Hematopoietic multipotent progenitor cell treated with erythropoietin and hydrocortisone succinate and interleukin-3 and kit ligand, for 4 days (in vitro differentiated cells): ENCODE results near the gene CHSY3.

ENCODE experiments used
- DNase-seq: peaks from one replicate; pipeline ENCODE4 v3.0.0-alpha.2; 2015

CHSY3 gene

DNA sequence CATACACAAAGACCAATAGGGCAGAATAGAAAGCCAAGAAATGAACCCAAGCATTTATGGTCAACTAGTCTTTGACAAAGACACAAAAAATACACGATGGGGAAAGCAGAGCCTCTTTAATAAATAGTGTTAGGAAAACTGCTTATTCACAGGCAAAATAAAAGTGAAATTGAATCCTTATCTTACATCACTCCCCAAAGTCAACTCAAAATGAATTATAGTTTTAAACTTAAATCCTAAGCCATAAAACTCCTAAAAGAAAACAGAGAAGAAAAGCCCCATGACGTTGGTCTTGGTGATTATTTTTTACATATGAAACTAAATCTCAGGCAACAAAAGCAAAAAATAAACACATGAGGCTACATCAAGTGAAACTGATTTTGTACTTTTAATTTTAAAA, 46.8 kb downstream of the CHSY3 start:
- no peak for DNase-seq

DNA sequence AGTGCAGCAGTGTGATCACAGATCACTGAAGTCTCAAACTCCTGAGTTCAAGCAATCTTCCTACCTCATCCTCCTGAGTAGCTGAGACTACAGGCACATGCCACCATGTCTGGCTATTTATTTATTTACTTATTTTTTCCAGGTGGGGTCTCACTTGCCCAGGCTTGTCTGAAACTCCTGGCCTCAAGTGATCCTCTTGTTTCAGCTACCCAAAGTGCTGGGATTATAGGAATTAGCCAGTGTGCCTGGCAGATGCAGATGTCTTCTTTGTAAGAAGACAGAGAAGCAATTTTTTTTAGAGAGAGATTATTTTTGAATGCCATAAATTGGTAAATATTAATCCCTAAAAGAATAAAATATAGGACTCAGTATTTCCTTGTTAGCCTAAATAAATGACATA, 54.3 kb downstream of the CHSY3 start:
- DNase-seq: no peak

DNA sequence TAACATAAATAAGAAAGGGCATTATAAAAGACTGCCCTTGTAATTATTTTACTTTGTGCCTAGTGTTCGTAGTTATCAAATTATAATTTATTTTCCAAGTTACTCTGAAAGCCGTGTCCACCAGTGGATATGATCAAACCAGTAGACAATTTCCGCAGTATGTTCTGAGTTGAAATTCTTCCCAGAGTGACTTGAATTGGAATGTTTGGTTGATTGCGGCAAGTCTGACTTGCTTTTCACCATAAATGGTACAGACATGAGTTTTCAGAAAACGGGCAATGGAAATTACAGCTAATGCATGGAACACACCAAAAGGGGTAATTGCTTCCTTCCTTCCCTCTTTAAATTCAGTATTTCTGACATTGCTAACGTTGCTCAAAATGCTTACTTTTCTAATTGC, 56.6 kb downstream of the CHSY3 start:
- DNase-seq: no peak

DNA sequence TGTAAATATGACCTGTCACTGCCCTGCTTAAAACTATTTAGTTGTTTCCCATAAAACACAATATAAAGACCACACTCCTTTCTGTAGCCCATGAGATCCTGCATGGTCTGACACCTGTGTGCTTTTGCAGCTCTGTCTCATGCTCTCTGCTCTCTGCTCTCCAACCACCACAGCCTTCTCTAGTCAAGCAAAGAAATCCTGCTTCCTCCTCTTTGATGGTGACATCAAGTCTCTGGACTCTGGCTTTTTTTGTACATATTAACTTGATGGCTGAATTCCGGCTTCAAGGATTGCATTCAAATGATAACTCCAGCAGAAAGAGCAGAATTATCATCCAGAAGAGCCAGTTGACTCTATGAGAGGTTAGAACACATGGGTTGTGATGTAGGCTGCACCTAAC, 58.2 kb downstream of the CHSY3 start:
- no peak for DNase-seq

DNA sequence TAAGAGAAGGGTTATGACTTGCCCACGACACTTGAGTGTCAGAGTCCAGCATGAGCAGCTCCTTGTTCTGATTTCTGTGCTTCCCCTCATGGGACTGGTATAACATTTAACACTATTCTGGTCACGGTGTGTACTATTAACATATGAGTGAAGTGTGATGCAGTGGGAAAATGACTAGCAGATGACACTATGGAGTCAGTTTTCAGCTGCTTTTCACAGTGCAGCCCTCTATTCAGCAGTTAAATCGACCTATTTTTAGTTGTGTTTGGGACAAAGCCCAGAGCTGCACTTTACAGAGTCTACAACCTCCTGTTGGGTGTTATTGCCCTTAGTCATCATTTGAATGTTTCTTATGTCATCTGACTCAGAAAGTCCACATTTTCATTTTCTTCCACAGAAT, 59.1 kb downstream of the CHSY3 start:
- no peak for DNase-seq

DNA sequence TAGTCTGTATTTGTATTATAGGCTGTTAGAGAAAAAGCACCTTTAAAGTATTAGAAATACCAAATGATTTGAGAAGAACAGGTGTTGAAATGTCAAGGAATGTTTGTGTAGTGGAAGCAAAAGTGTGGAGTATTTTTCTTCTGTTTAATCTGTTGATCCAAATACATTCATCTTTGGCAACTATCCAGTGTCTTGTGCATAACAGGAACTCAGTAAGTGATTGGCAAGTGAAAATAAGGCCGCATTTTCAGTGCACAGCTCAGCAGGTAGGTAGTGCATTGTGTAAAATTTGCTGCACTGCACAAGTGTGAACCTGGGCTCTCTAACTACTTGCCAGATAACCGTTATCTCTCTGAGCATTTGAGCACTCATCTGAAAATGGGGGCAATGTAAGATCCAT, 61.8 kb downstream of the CHSY3 start:
- no peak for DNase-seq

DNA sequence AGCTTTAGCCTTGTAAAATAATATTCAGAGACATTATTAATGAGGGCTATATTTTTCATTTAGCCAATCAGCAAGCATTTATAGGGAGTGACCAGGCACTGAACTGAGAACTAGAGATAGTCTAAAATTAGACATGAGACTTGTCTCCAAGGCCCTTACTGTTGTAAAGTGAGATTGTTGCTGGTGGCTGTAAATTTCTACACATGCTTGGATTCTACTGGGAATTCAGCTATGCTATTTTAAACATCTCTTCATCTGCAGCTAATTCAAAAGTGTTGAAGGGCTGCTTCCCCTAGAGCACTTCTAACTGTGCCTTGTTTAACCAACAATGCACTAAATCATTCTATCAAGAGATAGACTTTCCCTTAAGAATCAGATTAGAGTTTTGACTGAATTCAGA, 67.4 kb downstream of the CHSY3 start:
- no peak for DNase-seq

DNA sequence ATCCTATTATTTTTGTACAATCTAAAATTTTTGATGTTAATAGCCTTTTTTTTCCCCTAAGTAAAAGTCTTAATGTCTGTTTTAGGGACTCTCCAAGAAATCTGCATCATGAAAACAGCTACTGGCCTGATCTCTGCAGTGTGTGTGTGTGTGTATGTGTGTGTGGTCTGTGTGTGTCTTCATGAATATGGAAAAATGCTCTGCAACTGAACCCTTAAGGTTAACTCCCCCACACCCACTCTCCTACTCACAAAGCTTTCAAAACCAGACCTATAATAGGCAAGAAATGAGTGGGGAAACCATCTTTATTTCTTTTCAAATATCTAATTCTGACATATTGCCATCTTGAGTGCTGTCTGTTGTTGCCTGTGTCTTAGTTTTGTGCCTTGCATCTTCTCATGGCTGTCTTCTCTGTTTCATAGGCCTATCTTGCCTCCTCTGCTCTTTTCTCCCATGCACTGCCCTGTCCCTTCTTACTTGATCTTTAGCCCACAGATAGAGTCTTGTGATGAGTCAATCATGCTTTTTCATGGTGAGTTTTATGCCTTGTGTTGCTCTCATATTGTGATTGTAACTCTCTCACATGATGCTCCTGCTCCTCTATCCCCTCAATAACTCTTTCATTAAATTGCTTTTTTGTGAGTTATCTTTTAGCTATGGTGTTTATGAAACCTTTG, 68.3 kb downstream of the CHSY3 start:
- DNase-seq: no peak

DNA sequence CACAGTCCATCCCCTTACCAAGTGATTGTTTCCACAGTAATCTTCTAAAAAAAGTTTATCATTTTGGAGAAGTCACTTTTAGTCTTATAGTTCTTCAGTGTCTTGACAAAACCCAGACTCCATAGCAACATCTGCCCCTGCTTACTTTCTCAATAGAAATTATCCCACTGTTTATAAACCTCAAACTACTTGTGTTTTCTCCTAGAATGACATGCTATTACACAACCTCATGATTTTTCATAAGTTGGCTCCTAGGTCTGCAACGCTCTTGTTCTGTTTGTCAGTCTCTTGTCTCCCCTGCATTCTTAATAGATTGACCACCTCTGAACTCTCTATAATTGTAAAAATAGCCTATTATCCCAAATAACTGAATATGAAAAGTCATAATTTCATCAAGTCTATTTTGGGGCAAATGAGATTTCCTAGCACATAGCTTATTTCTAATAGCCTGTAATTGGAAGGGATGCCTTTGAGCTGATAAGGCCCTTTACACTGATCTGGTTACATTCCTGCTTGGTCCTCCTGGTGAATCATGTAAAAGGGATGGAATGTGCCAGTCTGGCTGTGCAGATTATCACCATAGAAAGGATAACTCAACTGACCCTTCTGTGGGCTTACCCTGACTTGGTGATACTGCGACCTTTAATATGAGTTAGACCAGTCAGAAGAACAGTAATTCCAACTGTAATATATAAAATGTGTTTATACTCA, 69.6 kb downstream of the CHSY3 start:
- no peak for DNase-seq

DNA sequence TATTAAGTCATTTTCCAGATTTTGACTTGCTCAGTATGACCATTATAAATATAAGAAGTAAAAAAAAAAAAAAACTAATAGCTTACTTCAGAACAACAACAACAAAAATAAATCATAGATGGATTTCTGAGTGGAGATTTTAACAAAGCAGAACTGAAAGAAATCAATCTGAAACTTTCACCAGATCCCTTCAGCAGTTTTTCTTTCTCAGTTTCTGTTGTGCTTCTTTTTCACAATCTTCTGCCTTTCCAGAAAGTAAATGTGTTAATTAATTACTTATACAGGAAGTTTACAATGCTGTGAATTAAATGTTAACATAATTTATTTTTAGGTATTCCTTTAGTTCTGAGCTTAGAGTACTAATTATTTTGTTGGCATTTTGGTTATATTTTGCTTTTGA, 73.5 kb downstream of the CHSY3 start:
- no peak for DNase-seq

DNA sequence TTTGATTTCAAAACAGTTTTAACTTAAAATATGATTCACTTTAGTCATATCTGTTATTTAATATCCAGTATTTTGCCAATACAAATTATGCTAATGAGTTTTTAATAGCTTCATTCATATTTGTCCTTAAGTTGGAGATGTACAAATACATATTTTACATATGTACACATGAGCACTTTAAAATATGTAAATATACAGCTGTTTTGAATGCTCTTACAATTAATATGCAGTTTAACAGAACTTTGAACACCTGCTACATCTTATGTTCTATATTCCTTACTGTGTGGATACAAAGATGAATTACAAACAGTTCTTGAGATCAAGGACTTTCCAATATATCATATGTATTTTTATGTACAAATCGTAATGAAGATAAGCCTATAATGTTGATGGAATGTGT, 74.0 kb downstream of the CHSY3 start:
- no peak for DNase-seq

DNA sequence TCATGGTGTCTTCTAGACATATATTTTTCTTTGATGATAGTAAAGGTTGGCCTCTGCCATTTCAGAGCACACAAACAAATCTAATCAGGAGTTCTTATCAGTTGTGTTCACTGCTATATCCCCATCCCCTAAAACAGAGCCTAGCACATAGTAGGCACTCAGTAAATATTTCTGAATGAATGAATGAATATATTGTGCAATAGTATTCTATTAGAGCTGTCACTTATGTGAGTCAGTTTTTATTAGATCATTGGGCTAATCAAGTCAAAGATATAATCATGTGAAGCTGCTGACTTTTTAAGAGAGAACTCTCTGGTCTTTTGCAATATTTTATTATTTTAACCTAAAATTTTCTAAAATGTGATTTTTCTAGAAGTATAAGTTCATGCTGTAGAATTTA, 84.2 kb downstream of the CHSY3 start:
- no peak for DNase-seq

DNA sequence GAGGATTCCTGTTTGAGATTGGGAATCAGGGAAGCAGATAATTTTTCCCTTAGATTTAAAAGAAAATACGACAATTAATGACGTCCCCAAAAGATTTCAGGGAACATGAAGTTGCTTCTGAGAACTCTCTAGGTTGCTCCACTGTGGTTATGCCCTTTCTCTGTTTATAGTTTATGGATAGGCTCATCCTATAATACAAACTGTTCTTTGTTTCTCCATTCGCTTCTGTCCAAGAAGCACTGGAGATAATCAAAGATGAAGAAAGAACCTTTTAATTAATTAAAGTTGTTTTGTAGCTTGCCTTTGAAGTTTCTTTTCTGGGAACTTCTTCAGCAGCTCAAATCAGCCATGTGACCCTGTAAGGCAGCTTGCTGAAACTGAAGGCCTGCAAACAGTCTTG, 87.5 kb downstream of the CHSY3 start:
- no peak for DNase-seq

DNA sequence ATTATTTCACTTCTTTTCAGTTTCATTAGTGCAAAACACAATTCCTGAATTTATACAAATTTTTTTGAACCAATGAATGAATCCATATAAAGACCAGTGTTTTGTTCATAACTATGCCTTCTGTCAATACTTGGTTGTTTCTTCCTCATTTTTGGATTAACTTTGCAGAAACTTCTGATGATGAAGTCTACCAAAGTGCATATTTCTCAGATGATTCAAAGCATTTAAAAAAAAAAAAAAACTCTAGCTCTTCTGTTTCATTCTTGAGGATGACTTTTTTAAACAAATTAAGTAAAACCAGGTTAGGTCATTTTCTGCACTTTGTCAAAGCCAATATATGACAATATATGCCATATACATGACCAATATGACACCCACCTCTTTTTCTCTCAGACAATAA, 92.6 kb downstream of the CHSY3 start:
- no peak for DNase-seq

DNA sequence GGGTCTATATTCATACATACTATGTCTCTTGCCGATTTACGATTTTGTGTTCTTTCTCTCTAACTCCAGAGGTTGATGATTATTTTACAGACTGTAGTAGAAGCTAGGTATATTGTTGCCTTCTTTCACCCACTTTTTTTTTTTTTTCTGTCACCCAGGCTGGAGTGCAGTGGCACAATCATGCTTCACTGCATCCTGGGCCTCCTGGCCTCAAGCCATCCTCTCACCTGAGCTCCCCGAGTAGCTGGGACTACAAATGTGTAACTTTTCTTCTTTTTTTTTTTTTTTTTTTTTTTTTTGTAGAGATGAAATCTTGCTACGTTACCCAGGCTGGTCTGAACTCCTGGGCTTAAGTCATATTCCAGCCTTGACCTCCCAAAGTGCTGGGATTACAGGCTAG, 96.2 kb downstream of the CHSY3 start:
- no peak for DNase-seq

DNA sequence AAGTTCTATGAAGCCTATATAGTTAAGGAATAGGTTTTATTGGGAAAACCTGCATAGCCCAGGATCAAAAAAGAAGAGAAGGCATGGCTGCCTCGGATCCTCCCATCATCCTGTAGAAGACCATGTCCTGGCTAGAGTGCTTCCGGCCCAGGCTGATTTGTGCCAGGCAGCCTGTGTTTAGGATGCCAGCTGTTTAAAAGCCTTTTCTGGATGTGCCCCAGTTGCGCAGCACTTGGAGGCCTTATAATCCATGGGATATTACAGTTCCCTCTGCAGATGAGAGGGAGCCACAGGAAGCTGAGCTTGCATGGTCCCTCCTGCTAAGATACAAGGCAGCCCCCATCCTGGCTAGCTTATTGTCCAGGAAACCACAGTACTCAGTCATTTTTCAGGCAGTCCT, 97.9 kb downstream of the CHSY3 start:
- DNase-seq: no peak

DNA sequence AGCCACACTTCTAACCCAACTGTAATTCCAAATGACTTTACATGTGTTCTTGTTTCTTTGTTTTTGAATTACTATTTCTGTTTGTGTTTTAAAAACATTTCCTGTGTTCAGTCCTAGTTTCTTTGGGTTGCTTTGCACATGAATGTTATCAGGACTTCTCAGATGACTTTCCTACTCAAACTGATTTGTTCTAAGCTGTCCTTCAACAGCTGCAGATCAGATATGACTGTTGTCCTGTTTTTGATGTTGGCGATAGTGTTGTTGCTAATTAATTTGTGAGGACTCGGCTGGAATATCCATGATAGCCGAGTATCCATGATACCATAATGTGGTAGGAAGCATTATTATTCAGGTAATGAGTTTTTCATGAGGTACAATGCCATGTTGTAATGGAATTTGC, 98.6 kb downstream of the CHSY3 start:
- no peak for DNase-seq

DNA sequence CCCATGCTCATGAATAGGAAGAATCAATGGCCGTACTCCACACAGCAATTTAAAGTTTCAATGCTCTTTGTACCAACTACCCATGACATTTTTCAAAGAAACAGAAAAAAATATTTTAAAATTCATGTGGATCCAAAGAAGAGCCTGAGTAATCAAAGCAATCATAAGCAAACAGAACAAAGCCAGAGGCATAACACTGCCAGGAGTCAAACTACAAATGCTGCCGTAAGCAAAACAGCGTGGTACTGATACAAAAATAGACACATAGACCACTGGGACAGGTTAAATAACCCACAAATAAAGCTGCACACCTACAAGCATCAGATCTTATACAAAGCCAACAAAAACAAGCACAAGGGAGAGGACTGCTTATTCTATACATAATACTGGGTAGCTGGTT, 107.7 kb downstream of the CHSY3 start:
- no peak for DNase-seq

DNA sequence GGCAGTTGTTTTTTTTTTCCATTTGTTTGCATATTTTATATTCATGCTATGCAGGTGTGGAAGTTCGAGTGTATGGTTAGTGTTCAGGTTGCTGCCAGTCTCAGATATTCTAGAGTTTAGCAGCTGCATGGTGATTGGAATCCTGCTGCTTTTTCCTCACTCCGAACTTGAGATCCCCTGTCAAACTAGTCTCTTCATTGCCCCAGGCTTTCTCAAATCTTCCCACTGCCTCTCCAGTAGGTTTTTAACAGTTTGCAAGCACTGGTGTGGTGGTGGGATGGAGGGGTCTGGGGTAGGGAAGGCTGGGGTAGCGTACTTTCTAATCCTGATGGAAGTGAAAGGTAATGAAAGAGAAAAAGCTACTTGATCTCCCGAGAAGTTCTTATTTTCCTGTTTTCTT, 112.9 kb downstream of the CHSY3 start:
- DNase-seq: no peak

DNA sequence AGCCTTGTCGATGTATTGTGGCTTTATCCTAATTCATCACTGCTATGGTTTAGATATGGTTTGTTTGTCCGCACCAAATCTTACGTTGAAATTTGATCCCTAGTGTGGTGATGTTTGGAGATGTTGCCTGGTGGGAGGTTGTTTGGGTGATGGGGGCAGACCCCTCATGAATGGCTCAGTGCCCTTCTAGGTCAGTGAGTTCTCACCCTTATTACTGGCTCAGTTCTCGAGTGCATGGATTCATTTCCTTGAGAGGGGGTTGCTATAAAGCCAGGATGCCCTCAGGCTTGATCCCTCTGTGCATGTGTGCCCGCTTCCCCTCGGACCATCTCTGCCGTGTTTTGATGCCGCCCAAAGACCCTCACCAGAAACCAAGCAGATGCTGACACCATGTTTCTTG, 114.4 kb downstream of the CHSY3 start:
- no peak for DNase-seq

DNA sequence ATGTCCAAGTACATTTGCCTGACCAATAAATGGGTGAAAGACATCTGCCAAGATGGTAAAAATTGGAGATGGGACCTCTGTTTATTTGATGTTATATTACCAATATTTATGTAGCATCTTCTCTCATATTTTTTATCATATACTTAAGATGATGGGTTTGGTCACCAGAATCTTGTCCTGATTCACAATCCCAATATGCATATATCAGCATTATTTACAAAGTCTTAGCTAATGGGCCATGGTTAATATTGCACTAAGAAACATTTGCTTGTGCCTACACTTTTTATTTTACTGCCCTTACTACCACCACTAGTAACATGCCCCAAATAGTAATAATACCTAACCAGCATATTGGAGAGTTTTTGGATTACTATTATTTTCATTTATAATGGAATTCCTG, 116.7 kb downstream of the CHSY3 start:
- no peak for DNase-seq

DNA sequence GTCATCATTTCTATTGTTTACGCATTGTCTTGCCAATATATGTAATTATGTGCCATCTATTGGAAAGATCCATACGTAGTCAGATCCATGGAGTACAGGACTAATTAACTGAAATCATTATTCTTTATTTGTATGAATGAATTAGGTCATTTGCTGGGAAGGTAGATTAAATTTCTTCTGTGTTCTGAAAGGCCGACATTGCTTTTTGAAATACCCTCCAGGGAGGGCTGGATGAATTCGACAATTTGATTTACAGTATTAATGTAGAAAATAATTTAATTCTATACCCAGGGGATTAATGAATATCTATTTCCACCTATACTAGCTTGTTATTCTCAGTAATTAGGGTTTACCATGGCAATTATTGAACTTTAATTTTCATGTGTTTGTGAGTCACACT, 117.6 kb downstream of the CHSY3 start:
- DNase-seq: no peak

DNA sequence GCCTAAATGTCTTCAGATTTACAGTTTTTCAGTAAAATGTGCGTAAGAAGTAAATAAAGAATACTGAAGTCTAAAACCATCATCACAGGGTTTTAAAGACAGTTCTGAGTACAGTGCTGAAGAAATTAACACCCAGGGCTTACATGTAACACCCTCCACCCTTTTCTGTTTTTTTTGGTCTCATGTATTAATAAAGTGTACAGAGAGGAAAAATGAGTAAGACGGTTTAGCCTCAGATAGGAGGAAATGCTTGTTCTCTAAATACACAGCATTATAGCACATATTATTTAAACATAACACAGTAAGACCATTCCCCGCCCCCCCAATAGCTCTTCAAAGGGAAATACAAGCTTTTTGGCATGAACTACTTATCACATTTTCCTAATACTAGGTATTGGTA, 119.3 kb downstream of the CHSY3 start:
- DNase-seq: no peak

DNA sequence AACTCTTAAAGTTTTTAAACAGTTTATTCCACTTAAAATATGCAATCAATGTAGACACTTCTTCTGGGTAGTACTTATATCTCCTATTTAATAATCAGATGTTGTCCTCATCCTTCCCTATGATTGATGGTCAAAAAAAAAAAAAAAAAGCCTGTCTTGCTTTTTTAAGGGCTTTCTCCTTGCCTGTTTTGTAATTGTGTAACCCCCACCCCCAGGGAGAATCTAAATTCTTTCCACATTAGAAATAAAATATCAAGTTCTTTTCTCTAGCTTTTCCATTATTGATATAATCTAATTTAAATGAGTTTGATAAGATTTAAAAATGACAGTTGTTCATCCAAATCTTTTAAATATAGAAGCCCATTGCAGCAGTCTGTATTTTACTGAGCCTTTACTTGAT, 119.7 kb downstream of the CHSY3 start:
- DNase-seq: no peak

DNA sequence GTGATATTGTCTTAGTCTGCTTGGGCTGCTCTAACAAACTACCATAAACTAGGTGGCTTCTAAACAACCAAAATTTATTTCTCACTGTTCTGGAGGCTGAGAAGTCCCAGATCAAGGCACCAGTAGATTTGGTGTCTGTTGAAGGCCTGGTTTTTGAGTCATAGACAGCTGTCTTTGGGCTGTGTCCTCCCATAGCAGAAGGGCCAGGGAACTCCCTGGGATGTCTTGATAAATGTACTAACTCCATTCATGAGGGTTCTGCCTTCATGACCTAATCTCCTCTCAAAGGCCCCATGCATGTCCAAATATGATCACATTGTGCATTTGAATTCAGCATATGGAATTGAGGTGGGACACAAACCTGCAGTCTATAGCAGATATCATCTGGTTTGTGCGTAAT, 121.2 kb downstream of the CHSY3 start:
- DNase-seq: no peak
